Posterior vena cava (tissue), 2 donors: ENCODE data around the gene MLF1. TPM values are rescaled to one million over a fixed set of nuclear protein-coding genes. Genes with fewer than 3 reads are reported as not detected.
"Not testable (repeated sequence)": the region's sequence is repeated elsewhere in the genome, so short reads cannot be mapped to it uniquely, and the experiment has no call there.

ENCODE experiments used
- DNase-seq: peaks from one replicate; pipeline ENCODE4 v3.0.0-alpha.2; 2020; ENCODE audit warnings: low spot score
- intact Hi-C, 2 donors: fragments of 100-400 bp; cut with DNase I; formaldehyde crosslinking; loops; one replicate each; pipeline versions ENCODE4 v1.14.1 to v1.14.2; 2022 to 2023
- long read RNA-seq, 2 donors: library from polyadenylated mRNA; unstranded; transcript quantifications; one replicate each; pipeline ENCODE4 v2.0.0, GENCODE V29; 2020 to 2021
- total RNA-seq, 2 donors: library from RNA; stranded (reverse); fragmentation: NEBNext Ultra II Directional; extraction: Animal tissue kit (Norgen Biotek cat#: 25700); gene quantifications; one replicate each; pipeline ENCODE4 v1.2.1, GENCODE V29; 2021
- donor health status: DM: yes; HTN: yes; CAD: no.
- donor health status: DM: yes; HTN: yes; CAD: no.

Gene MLF1, protein sequence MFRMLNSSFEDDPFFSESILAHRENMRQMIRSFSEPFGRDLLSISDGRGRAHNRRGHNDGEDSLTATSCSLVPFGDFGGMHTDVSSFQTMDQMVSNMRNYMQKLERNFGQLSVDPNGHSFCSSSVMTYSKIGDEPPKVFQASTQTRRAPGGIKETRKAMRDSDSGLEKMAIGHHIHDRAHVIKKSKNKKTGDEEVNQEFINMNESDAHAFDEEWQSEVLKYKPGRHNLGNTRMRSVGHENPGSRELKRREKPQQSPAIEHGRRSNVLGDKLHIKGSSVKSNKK
- total RNA-seq = 10 to 100 TPM in 1 of 2 donors, 1 to 10 TPM in 1; 7.7 to 14.3 TPM
- long read RNA-seq, donor 1, partial matches to known transcripts = 0 of 6 reads
- long read RNA-seq, donor 1, other reads (novel, unspliced or antisense) = 1 of 6 reads
- long read RNA-seq, donor 2, transcript MLF1-201 (7 exons, 2,203 nt) = minor isoform, 12 of 38 reads
- long read RNA-seq, donor 2, transcript MLF1-202 (7 exons, 2,222 nt) = major isoform, 14 of 38 reads
- long read RNA-seq, donor 2, partial matches to known transcripts = 0 of 38 reads
- long read RNA-seq, donor 2, other reads (novel, unspliced or antisense) = 6 of 38 reads

DNA sequence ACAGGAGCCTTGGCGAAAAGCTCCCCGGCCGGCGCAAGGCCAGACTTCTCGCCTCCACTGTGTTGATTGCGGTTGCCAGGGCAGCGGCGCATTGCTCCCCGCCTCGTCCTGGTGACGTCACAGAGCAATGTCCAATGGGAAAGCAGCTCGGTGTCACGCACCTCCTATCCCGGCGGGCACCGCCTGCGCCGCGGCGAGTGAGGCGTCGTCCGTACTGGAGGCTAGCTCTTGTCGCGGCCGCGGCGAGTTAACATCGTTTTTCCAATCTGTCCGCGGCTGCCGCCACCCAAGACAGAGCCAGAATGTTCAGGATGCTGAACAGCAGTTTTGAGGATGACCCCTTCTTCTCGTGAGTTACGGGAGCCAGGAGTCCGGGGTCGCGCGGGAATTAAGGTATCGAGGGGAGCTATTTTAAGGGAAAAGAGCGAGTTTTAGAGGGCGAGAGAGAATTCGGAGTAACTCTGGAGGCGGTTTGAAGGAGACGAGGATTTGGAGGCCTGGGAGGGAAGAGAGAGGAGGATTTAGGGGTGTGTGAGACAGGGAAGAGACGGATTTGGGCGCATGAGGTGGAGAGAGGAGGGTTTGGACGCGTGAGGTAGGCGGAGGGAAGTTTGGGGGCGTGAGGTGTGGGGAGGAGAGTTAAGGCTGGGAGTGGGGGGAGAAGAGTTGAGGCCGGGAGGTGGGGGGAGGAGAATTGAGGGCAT is at the start of gene MLF1:
Gene MLF1 (plus strand): TSS at position 196 of the 704 bp plus-strand sequence. CDS start 107 bp downstream, at position 303.
- intact Hi-C loops = no loop called here
- peak; percentile 99 for DNase-seq

DNA sequence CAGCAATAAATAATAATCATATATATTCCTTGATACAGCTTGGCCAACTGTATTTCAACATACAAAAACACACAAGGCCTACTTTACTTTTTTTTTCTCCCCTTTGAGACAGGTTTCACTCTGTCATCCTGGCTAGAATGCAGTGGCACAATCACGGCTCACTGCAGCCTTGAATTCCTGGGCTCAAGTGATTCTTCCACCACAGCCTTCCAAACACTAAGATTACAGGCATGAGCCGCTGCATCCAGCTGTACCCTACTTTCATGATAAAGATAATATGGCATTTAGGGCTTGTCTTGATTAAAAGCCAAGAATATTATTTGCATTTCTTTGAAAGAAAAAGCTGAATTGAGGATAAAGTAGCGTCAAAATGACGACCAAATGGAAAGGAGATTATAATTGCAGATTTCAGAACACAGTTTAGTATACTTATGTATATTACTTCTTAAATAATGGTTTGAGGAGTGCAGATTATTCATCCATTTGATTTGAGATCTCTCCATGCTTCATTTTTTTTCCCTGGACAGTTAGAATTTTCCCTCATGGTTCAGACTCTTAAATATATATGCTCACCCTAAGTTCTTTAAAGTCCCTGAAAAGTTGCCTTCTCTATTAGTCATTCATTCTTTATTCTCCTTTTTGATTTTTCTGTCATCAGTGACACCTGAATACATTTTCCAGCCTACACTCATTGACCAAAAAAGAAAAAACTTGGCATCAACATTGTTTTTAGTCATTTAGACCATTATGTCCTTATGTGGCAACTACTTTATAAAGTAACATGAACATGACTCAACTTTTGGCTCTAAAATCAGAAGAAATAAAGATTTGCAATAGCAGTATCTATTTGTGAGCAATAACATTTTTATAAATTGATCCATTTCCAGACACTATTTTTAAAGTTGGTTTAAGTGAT is 48.5 kb upstream of the MLF1 start:
- intact Hi-C loops = no loop called here
- no peak for DNase-seq

DNA sequence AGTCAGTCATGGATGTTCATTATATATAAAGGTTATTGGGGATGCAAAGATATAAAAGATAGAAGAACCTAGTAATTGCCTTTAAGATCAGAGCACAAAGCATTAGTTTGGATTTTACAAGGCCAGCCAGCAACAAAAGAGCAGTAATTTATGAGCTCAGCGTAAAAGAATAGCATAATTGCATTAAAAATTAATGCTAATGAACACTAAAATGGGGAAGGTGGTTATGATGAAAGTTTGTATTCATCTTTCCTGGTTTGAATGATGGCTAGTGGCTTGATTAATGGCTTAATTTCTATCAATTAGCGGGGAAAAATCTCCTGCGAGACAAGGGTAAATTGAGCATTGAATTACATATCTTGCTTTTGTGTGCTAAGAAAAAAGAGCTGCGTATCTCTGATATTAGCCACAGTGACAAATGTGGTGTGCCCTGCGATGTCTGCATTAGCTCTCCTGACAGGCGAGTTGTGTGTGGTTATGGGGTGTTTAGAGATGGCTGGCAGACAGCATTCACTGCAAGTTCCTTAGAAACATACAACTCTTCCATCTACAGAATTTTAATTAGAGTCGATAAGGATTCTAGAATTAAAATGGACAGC is 42.8 kb upstream of the MLF1 start:
- intact Hi-C loops = no loop called here

DNA sequence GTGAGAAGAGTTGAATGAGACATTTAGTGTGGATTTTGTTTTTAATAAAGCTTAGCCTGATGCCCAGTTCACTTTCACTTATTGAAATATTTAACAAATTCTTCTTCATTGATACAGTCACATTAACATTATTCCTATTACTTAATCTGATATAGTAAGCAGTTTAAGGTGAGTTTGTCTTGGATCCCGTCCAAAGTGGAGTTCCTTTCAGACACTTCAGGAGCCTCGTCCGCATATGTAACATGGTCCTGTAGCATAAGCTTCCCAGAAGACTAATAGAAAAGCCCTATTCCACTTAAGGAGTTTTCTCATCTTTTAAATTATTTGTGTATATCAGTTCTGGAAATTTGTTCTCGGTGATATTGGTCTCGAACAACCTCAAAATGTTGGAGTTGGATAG is 39.7 kb upstream of the MLF1 start:
- intact Hi-C loops = no loop called here
- DNase-seq = no peak

More for the DNA sequence above, 42.8 kb upstream of the MLF1 start:
- DNase-seq = no peak

DNA sequence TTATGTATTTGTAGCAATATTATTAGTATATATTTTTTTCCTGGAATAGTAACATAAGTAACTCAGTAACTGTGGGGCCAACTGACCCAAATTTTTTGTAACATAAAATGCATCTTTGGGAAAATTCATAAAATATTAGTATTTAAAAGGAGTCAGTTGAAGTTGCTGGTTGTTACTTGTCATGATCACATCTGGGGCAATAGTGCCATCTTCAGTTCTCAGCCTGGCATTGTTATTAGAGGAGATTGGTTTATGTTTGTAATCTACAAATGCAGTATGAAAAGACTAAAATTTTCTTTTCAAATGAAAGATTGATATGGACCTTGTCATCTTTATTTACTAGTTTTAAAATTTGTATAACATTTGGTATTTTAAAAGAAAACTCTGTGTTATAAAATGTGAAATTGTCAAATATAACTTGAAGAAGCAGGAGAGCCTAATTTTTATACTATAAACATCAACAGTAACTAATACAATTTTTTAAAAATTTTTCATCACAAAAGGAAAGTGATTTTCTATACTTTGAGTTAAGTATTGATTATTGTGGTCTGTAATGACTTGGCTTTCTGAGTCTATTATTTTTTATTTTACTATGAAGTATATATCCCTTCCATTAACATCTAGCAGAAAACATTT is 38.8 kb upstream of the MLF1 start:
- no peak for DNase-seq
- intact Hi-C loops = no loop called here

DNA sequence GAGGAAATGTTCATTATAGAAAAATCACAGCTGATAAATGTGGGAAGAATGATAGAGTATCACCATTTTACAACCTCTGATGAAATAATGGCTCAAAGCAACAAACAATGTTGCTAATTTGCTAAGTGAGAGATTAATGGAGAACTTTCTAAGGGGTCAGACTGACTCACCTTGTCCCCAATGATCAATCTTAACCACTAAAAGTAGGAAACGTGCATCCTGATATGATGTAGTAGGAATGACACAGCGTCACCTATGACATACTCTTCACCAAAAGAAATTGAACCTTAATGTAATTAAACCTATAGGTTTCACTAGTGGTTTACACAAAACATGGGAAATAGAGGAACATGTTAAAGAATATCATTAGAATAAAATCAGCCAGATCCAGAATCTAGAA is 35.1 kb upstream of the MLF1 start:
- intact Hi-C loops = no loop called here

DNA sequence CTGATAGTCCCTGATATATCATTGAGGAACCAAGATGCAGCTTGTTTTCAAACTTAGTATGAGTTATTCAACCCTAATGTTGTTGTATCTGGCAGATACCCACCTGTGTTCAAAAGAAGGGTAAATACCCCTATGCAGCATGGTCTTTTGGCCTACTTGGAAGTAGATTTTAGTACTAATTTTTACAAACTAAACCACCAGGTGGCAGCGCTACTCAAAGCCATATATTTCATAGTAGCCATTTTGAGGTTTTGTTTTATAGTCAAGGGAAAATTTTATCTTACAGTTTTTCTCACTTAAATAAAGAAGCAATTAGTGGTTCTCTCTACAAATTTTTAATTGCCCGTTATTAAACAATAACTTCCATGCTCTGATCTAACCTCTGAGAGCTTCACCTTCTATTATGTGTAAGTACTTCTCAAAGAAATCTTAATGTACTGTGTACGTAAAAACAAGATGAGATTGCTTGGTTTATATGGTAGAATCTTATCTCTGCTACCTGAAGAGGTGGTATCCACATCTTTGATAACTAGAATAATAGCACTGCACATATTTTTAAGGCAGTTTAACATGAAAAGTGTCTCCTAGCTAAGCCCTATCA is 31.5 kb upstream of the MLF1 start:
- no peak for DNase-seq
- intact Hi-C loops = no loop called here

More for the DNA sequence above, 35.1 kb upstream of the MLF1 start:
- no peak for DNase-seq

DNA sequence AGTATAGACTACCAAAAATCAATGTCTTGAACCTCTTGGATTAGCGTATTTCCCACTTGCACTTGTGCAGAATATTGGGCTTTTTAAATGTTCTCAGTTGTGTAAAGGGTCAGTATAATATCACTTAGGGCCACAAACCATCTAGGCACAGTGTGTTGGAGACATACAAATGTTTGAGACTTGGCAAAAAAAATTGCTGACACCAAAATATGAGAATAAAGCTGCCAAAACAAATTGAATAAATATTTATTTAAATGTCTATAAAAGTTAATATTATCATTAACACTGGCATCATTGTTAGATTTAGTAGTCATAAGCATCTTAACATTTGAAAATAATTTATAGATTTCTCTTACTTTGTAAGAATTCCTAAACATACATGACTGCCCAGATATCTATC is 30.9 kb upstream of the MLF1 start:
- intact Hi-C loops = no loop called here
- DNase-seq = no peak

DNA sequence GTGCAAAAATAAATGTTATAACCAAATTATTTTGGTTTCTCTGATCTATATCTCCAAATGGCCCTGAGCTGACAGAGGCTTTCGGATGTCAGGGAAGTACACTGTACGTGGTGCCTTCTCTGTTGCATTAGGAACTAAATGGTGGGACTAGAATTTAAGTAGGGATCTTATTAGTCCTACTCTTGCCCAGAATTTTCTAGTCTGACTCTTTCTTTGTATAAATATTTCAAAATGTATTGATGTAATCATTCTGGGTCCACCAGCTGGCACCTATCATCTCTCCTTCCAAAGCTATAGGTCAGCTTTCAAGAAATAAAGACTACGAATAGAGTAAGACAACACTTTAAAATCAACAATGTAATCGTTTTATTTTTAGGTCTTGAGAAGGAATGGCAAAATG is 22.3 kb upstream of the MLF1 start:
- intact Hi-C loops = no loop called here
- DNase-seq = no peak

DNA sequence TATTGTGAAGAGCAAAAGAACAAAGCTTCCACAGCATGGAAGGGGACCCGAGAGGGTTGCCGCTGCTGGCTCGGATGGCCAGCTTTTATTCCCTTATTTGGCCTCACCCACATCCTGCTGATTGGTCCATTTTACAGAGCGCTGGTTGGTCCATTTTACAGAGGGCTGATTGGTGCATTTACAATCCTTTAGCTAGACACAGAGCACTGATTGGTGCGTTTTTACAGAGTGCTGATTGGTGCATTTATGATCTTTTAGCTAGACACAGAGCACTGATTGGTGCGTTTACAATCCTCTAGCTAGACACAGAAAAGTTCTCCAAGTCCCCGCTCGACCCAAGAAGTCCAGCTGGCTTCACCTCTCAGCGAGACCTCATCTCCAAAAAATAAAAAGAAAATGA is 21.1 kb upstream of the MLF1 start:
- DNase-seq, intact Hi-C loops: not testable (repeated sequence)

DNA sequence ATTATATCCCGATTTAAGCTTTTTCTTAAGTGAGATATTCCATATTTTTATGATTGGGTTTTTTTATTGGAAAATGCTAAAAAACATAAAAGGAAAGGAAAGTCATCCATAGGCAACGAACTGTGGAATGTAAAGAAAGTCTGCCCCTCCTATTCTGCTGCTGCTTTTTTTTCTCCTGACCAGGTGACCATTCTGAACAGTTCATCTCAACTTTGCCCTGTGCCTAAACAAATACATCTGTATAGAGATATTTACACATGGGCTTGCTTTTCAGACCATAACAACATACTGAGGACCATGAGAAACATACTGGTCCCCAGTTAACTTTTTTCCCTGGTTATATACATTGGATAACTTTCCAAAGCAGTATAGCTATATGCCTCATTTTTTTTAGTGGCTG is 18.9 kb upstream of the MLF1 start:
- intact Hi-C loops = no loop called here
- no peak for DNase-seq

DNA sequence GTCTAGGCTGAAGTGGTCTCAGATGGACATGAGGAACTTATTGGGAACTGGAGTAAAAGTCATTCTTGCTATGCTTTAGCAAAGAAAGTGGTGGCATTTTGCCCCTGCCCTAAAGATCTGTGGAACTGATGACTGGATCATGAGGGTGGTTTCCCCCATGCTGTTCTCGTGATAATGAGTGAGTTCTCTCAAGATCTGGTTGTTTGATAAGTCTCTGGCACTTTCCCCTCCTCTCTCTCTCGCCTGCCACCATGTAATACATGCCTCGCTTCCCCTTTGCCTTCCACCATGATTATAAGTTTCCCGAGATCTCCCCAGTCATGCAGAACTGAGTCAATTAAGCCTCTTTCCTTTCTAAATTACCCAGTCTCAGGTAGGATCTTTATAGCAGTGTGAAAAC is 11.5 kb upstream of the MLF1 start:
- DNase-seq = no peak
- intact Hi-C loops = no loop called here

DNA sequence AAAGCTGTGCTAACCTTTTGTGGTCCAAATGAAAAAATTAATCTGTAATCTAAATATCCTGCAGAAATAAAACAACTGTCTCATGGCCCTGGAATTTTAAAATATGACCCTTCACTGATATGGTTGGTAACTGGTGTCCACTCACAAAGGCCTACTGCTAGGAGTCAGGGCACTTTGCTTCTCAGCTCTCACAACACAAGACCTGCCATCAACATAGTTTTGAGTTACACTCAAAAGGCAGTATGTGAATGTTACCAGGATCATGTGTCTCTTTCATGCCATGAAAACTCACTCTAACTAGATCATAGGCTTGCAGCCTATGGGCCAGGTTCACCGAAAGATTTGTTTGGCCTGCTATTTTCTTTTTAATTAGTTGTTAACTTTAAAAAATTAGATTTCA is 10.0 kb upstream of the MLF1 start:
- DNase-seq = no peak
- intact Hi-C loops = no loop called here

DNA sequence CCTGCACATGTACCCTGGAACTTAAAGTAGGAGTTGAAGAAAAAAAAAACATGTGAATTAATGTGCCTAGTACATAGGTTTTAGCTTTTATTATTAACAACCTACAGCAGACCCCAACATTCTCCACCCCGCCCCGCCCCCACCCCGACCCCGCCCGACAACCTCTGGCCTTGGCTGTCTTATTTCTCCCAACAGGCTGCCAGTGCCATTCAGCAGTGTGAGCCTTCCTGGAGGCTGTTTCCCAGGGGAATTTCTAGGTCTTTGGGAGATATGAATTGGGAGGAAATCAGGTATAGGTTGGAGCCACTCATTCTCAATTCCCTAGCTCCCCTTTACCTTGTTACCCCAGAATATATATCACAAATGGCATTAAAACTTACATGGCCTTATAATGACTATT is 8.3 kb upstream of the MLF1 start:
- DNase-seq = no peak
- intact Hi-C loops = no loop called here

DNA sequence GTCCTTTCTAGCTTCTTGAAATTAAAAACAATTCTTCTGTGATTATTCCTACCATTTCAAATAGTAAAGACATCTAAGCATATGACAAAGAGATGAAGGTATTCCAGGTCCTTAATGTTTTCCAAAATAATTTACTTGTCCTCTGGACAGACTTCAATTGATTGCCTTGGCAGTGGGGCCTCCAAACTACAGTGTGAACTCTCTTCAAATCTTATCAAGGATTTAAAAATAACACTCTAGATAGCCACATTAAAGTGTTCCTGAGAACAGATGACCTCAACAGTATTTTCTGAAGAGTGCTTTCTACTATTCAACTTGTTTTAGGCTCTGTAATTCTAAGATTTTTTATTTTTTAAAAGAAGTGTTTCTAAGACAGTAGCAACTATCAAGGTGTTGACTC is 7.9 kb upstream of the MLF1 start:
- intact Hi-C loops = no loop called here
- DNase-seq = no peak

DNA sequence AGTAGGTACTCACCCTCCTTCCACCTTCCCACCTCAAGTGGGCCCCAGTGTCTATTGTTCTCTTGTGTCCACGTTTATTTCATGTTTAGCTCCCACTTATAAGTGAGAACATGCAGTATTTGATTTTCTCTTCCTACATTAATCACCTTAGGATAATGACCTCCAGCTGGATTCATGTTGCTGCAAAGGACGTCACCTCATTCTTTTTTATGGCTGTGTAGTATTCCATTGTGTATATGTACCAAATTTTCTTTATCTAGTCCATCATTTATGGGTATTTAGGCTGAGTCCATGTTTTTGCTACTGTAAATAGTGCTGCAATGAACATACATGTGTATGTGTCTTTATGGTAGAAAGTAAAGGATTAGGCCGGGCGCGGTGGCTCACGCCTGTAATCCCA is 5.9 kb upstream of the MLF1 start:
- intact Hi-C loops = no loop called here
- no peak for DNase-seq

DNA sequence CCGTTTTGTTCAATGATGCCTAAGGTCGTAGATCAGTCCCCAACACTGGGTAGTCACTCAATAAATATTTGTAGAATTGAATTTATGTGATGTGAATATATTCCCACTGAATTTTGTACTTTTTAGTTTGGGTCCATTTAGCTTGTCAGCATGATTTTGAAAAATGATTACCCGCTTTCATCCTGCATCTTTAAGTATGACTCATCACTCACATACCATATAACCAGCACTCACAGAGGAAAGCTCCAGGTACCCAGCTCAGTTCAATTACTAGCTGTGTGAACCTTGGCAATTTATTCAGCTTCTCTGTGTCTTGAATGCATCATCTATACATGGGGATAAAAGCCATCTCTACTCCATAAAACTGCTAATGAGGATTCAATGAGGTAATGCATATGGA is 2.2 kb upstream of the MLF1 start:
- DNase-seq = no peak
- intact Hi-C loops = no loop called here

DNA sequence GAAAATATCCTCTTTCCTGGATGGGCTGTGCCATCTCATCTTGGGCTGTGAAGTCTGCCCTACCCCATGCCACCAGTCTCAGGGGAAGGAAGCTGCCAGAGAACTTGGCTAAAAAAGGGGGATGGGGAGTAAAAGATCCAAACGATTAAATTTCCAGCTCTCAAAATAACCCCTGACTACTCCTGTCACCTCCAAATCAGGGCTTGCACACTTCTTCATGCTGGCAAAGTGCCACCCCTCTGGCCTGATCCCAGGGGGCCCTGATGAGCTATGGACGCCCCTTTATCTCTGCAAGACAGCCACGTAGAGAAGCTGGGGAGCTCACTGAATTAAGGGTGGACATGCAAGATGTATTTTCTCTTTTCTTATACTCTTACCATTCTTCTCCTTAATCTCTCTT is 1.2 kb upstream of the MLF1 start:
- intact Hi-C loops = no loop called here
- no peak for DNase-seq
